GM19043 (cell line): ENCODE results near the gene SPIRE2.

Experiments
- ATAC-seq: cut with Tn5 transposase; IDR thresholded peaks from one replicate; pipeline ENCODE4 v1.9.1; 2021; ENCODE audit warnings: low read depth; ENCODE audit not compliant: unreplicated experiment

SPIRE2 gene

DNA sequence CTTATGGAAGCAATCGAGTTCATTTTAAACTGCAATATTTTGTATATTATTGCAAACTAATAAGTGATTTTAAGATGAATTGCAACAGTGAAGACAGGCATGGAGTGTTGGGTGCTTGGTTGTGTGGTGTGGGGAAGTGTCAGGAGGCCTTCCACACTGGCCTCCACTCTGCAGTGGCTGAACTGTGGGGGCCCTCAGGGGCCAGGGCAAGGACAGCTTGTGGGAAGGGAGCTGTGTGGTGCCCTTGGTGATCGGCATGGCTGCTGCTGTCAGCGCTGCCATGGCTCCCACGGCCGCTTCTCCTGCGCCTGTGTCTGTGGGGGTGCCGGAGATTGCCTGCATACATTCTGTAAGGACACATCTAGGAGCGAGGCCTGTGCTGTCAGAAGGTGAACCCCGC is 64.4 kb downstream of the SPIRE2 start:
- no peak for ATAC-seq

DNA sequence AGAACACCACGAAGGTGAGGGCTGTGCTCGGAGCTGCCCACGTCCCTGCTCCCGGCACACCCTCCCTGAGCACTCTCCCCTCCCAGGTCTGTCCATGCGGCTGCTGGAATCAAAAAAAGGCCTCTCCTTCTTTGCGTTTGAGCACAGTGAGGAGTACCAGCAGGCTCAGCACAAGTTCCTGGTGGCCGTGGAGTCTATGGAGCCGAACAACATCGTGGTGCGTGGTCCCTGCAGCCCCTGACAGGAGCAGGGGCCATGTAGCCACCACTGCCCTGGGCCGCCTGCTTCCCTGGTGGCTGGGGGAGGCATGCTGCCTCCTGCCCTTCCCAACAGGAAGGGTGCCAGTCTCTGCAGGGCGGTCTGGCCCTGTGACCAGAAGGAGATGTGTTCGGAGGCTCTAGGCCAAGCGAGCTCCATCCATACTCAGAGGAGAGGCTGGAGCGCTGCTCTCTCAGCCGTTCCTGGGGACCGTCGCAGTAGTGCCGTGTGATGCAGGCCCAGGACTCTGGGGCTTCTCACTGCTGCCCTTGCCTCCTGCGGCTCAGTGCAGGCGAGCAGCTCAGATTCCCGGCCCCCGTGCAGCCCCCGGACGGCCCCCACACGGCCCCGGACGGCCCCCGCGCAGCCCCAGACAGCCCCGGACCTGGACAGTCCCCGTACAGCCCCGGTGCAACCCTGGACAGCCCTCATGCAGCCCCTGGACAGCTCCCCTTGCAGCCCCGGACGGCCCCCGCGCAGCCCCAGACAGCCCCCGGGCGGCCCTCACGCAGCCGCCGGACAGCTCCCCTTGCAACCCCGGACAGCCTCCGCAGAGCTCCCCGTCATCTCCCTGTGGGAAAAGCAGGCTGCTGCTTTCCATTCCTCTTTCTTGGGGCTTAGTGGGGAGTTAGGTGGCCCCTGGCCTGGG is 65.6 kb downstream of the SPIRE2 start:
- ATAC-seq, result no peak

DNA sequence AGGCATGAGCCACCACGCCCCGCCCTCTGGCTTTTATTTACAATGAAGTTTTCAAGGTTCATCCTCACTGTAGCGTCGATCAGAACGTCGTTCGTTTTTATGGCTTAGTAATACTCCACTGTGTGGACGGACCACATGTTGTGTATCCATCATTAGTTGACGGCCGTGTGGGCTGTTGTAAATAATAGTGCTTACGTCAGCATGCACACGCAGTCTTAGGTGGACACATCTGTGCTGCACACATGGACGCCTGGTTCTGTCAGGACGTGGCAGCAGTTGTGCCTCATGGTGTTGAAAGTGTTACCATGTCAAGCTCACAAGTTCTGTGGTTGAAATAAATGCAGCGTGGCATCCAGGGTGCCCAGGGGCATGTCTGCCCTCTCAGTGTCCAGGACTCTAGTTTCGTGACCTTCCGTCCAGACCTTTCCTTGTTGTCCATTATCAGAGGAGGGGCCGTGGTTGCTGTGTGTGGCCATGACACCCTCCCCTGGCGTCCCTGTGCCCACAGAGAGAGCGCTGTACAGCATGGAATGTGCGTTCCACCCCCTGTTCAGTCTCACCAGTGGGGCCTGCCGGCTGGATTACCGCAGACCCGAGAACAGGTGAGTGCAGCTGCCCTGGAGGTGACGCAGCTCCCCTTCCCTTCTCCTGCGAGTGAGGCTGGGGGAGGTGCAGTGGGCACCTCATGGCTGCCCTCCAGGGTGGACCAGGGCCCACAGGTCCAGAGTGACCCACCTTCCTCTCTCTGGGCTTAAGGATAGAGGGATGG is 67.4 kb downstream of the SPIRE2 start:
- no peak for ATAC-seq

DNA sequence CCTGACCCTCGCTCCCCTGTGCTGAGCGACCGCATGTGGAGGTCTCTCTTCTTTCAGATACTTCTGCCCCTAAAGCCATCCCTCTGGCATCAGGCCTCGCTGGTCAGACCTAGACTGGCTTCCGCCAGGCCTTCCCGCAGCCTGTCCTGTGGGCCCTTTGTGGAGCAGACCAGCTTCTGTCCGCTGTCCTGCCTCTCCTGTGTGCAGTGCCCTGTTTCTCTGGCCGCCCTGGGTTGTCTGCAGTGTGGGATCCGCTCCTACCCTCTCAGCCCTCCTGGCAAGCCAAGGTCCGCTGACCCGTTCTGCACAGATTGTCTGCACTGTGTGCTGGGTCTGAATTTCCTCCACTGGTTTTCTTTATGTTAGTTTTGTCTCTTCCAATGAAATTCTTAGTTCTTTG is 68.9 kb downstream of the SPIRE2 start:
- ATAC-seq, result no peak

DNA sequence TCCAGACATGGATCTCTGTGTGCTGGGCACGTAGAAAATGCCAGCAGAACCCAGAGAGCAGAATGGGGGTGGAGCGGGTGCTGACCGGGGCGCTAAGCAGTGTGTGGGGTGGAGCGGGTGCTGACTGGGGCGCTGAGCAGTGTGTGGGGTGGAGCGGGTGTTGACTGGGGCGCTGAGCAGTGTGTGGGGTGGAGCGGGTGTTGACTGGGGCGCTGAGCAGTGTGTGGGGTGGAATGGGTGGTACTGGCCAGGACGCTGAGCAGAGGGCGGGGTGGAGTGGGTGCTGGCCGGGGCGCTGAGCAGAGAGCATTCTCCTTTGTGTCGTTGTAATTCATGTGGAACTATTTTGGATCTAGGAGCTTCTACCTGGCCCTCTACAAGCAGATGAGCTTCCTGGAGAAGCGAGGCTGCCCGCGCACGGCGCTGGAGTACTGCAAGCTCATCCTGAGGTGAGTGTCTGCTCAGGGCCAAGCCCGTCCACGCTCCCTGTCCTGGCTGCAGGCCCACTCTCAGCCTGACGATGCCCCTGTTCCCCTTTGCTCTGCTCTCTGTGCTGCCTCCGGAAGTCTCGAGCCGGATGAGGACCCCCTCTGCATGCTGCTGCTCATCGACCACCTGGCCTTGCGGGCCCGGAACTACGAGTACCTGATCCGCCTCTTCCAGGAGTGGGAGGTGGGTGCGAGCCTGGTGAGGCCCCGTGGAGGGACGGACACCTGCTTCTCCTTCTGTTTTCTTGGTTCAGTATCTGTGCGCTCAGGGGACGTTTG is 70.1 kb downstream of the SPIRE2 start:
- ATAC-seq, result no peak

DNA sequence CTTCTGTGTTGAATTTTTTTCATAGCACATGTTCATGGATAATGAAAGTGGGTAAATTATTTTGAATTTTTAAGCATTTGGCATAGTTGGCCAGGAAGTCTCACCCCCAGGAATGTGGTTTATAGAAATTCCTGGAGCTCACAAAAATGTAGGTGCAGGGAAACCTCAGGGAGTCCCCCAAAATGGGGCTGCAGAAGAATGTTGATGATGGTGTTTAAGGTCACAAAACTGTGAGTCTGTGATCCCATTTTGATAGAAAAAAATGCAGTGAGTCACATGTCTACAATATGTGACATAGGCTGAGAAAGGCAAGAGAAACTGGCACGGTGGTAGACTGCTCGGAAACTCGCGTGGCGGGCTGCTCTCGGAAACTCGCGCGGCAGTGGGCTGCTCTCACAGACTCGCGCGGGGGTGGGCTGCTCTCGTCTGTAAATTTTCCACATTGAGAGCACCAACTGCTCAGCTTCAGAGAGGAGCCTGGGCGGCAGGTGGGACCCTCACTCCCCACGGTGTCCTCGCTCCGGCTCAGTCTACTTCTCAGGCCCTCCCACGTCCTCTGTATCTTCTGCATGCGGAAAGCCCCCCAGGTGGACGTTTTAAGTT is 71.7 kb downstream of the SPIRE2 start:
- ATAC-seq, result no peak

DNA sequence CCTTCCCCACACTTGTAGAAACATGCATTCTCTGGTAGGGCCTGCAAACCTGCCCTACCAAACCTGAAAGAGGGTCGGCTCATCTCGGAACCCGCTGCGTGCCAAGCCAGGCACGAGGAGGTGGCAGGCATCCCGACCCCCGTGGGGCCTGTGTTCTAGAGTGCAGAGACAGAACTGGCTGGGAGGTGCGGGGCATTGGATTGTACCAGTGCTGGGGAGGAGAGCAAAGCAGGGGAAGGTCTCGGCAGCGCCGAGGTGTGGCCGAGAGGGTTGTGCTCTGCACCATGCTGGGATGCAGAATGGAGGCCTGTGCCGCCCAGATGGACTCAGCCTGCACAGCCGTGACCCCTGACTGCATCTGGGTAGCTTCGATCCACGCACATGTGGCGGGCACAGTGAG is 72.6 kb downstream of the SPIRE2 start:
- ATAC-seq, result no peak

DNA sequence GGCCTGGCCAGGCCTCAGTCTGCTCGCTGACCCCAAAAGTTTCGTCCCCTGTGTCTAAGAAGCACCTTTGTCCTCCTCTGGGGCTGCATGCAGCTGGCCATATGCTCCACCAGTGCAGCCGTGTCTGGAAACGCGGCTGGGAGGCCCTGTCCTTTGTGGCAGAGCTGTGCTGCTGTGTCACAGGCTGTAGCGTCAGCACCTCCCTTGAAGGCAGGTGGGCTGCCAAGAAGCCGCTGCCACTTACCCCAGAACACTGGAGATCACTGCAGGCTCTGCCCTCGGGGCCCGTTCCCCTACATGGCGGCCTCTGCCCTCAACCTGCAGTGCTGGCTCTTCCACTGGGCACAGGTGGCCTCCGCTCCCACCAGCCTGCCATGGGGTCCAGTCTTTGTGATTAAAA is 74.7 kb downstream of the SPIRE2 start:
- no peak for ATAC-seq

DNA sequence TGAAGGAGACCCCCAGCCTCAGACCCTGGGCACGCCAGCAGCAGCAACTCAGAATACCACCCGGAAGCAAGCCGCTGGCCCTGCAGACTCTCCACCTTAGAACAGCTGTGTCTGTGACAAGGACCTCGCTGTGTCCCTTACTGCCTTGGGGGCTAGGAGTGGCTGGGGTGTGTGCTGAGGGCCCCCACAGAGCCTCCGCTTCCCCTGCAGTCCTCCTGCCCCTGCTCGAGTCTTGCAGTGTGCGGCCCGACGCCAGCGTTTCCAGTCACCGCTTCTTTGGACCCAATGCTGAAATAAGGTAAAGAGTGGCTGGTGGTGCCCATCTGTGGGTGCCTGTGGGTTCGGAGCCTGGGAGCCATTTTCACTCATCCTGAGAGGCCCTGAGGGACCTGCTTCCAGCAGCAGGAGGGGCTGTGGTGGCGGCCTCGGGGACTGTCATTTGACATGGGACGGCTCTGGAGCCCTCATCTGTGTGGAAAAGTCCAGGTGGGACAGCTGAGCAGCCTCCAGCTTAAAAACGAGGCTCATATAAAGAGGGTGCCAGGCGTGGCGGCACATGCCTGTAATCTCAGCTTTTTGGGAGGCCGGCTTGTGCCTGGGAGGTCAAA is 75.7 kb downstream of the SPIRE2 start:
- ATAC-seq, result no peak

DNA sequence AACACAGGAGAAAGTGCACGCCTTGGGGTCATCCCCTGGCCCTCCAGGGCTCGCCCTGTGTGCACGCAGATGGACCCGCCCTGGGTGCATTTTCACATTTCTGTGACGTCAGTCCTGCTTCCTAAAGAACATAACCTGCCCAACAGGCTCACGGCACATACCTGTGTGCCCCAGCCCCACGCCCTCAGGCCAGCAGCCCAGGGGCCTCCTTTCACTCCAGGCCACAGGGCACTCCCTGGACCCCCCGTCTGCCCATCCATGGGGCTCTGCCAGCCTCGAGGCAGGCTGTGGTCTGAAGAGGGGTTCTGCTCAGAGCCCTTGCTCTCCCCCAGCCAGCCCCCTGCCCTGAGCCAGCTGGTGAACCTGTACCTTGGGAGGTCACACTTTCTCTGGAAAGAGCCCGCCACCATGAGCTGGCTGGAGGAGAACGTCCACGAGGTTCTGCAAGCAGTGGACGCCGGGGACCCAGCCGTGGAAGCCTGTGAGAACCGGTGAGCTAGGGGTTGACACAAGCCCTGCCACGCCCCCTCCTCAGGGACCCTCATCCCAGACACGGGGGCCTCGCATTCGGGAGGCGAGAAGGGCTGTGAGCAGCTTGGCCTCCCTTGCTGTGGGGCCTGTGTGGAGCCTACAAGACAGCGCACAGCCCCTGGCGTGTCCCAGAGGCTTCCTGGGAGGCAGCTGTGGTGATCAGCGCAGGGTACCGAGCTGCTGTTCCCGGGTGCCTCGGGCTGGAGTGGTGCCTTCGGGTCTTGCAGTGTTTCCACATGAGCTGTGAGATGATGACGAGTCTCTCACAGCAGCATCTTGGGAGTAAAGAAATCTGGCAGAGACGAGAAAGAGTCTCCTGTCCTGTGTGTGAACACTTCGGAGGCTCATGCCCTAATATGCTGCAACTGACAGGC is 76.6 kb downstream of the SPIRE2 start:
- no peak for ATAC-seq

DNA sequence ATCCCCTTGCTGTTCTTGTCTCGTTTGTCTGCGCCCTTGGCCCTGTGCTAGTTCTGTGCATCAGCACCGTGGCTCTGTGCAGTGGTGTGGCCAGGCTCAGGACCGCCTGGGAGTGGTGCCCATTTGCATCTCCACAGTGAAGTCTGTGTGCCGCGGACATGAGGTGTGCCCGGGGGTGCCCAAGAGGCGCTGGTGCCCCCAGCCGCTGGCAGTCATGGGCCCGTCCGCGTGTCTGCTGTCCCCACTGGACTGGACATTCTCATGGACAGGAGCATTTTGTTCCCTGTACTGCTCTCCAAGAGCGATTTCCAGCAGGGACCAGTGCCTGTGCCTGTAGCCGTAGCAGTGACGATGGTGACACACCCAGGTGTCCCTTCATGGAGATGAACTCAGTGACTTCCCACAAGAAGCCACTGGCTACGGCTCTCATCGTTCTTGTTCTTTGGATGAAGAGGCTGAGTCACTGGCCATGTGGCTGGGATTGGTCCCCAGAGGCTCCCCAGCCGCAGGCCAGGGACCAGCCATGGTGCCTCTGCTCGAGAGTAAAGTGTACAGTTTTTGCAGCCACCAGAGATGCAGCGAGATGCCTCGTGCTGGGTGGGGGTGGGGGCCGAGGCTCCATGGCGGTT is 77.3 kb downstream of the SPIRE2 start:
- ATAC-seq, result no peak

DNA sequence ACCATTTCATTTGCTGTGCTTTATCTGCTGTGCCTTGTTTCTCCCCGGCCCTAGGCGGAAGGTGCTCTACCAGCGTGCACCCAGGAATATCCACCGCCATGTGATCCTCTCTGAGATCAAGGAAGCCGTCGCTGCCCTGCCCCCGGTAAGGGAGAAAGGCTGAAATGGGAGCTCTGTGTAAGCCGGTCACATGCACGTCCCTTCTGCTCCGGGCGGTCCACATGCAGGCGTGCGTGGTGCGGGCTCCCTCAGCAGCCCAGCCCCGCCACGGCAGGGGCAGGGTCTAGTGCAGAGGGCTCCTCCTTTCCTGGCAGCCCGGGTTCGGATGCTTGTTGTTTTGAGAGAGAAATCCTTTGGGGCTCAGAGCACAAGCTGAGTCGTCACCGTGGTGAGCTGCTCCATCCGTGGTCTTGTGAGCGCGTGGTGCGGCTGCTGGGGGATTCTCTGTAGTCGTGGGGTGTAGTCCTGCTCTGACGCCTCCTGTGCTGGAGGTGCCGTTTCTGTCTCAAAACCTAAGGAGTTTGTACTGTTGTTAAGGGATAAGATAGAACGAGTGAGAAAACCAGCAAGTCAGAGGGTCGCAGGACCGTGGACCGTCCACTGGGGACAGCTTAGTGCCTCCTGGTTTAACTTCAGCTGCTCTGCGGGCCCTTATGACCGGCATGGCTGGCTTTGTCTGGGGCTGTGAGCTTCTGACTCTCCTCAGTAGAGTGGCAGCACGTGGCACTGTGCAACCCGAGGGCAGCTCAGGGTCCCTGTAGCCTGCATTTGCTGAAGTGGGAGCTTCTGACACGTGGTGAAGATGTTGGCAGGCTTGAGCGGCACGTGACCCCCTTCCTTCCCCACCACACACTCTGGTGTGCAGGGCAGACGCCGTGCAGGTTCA is 78.1 kb downstream of the SPIRE2 start:
- no peak for ATAC-seq

DNA sequence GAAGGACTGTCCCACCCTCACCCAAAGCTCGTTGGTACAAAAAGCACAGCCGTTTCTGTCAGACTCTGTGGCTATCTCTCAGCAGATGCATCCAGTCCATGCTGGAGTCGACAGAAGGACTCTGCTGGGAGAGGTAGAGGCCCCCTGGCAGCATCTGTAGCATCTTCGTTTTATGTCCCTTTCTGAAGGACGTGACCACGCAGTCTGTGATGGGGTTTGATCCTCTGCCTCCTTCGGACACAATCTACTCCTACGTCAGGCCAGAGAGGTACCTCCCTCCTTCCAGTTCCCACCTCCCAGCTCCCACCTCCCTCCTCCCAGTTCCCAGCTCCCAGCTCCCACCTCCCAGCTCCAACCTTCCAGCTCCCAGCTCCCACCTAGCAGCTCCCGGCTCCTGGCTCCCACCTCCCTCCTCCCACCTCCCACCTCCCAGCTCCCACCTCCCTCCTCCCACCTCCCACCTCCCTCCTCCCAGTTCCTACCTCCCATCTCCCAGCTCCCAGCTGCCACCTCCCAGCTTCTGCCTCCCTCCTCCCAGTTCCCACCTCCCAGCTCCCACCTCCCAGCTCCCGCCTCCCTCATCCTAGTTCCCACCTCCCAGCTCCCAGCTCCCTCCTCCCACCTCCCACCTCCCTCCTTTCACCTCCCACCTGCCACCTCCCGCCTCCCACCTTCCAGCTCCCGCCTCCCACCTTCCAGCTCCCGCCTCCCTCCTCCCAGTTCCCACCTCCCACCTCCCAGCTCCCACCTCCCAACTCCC is 79.0 kb downstream of the SPIRE2 start:
- no peak for ATAC-seq

DNA sequence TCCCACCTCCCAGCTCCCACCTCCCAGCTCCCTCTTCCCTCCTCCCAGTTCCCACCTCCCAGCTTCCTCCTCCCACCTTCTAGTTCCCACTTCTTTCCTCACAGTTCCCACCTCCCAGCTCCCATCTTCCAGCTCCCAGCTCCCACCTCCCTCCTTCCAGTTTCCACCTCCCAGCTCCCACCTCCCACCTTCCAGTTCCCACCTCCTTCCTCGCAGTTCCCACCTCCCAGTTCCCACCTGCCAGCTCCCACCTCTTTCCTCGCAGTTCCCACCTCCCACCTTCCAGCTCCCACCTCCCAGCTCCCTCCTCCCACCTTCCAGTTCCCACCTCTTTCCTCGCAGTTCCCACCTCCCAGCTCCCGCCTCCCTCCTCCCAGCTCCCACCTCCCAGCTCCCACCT is 80.0 kb downstream of the SPIRE2 start:
- ATAC-seq, result no peak

DNA sequence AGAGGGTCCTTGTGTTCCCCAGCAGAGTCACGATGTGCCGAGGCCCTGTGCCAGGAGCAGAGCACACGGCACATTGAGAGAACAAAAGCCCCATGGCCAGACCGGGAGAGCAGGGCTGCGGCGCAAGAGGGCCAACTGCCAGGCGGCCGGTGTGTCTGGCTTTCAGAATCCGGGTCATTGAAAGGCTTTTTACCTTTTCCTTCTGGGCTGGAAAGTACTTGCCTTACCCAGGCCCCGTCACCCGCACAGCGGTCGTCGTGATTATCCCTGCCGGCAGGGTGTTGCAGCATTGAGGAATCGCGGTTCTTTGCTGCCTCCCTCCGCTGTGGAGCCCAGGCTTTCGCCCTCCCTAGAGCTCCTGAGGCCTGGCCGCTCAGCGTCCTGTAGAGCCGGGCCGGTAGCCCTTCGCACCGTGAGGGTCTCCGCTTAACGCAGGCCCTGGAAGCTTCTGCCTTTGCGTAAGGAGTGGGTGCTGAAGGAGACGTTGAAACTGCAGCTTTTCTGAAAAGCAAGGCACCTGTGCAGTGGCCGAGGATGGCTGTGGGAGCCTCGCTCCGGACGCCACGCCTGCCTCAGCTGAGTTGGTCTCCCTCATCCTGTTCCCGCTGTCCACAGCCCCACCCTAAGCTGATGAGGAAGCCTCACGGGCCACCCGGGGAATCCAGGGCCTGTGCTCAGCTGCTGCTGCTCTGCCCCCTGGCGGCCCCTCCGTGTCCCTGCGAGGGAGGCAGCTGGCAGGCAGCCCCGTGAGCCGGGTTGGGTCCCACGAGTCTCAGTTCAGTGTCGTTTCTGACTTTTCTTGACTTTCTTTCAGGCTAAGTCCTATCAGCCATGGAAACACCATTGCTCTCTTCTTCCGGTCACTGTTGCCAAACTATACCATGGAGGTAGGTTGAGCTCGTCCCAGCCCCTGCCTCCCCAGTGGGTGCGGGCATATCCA is 81.8 kb downstream of the SPIRE2 start:
- no peak for ATAC-seq

DNA sequence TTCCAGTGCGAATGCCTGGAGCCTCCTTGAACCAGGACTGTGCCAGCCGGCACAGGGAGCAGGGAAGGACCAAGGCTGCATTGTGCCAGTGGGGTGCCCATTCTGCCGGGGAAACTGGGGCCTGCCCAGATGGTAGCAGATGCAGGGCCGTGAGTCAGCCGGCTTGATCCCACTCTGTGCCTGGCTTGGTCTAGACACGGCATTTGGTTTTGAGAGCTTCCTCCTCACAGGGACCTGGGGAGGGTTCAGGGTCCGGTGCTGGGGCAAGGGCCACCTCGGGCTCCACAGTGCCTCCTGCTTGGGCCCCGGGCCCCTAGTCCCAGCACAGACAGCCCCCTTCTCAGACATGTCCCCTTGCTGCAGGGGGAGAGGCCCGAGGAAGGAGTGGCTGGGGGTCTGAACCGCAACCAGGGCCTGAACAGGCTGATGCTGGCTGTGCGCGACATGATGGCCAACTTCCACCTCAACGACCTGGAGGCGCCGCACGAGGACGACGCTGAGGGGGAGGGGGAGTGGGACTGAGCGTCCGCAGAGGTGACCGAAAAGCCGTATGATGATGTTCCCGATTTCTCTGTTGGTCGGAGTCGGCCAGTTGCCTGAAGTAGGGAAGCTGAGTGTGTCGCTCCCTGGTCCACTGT is 82.6 kb downstream of the SPIRE2 start:
- no peak for ATAC-seq
